Adrenal gland (tissue), 12 donors: ENCODE data around the gene UGT3A1. TPM values are rescaled to one million over a fixed set of nuclear protein-coding genes. Genes with fewer than 3 reads are reported as not detected.

Experiments used
- DNase-seq, 7 donors: peaks; one replicate each; pipeline ENCODE4 v3.0.0-alpha.2; 2019 to 2020
- H3K27ac ChIP-seq, 5 donors: fragments of 200-600 bp; sonication (generic) in 4 of 5; 1 replicate in 3 of 5; 2 replicates in 2 of 5; pipeline versions ENCODE4 v1.5.1 to v1.8.0; 2016 to 2020; ENCODE audit warnings: mild to moderate bottlenecking in 1 of 5
- H3K27me3 ChIP-seq: fragments of 200-600 bp; 2 replicates; pipeline ENCODE4 v1.8.0; 2021
- H3K36me3 ChIP-seq, 2 donors: fragments of 200-600 bp; replicated peaks in 1 of 2; 1 replicate in 1 of 2; 2 replicates in 1 of 2; pipeline versions ENCODE4 v1.5.1 to v1.8.0; 2018 to 2022
- H3K4me1 ChIP-seq, 2 donors: fragments of 200-600 bp; replicated peaks in 1 of 2; 1 replicate in 1 of 2; 2 replicates in 1 of 2; pipeline versions ENCODE4 v1.5.1 to v1.8.0; 2018 to 2021
- H3K4me3 ChIP-seq, 4 donors: fragments of 200-600 bp; sonication (generic) in 3 of 4; one replicate each; pipeline ENCODE4 v1.5.1; 2016 to 2018
- H3K9me3 ChIP-seq, 3 donors: fragments of 200-600 bp; sonication (generic) in 1 of 3; replicated peaks in 1 of 3; 1 replicate in 2 of 3; 2 replicates in 1 of 3; pipeline versions ENCODE4 v1.5.1 to v1.8.0; 2016 to 2021
- CTCF ChIP-seq, 6 experiments: fragments of 450-650 bp in 4 of 6; fragments of 200-600 bp in 2 of 6; sonication (generic) in 1 of 6; IDR thresholded peaks; 1 replicate in 5 of 6; 2 replicates in 1 of 6; pipeline versions ENCODE4 v1.5.1 to v1.8.0; 2016 to 2021; ENCODE audit warnings: antibody characterized with exemption in 6 of 6, mild to moderate bottlenecking in 2 of 6, moderate library complexity in 1 of 6
- POLR2A ChIP-seq, 2 donors: fragments of 450-650 bp; IDR thresholded peaks; one replicate each; pipeline ENCODE4 v1.6.1; 2017; ENCODE audit warnings: antibody characterized with exemption in 2 of 2, mild to moderate bottlenecking in 2 of 2, moderate library complexity in 1 of 2
- WGBS, 4 donors: extraction: QIAGEN DNeasy Blood & Tissue Kit in 2 of 4; methylation state at CpG; one replicate each; pipeline versions ENCODE4 v1.1.5 to v1.1.7; 2013 to 2017; 5-methylcytosine and 5-hydroxymethylcytosine counted together
- intact Hi-C, 2 donors: fragments of 100-400 bp; cut with DNase I; formaldehyde crosslinking; loops; one replicate each; pipeline versions ENCODE4 v1.14.1 to v1.15.0; 2022 to 2023
- polyA plus RNA-seq, 3 donors: library from polyadenylated mRNA; stranded (reverse); fragments of 200-250 nt in 2 of 3; fragments of 350-450 nt in 1 of 3; fragmentation: Illumina TruSeq in 1 of 3; extraction: RNeasy Lipid Tissue Mini Kit (QIAGEN cat#74804) in 1 of 3; gene quantifications; one replicate each; pipeline ENCODE4 v1.2.3, GENCODE V29; 2013 to 2014
- total RNA-seq, 9 donors: library from RNA; depleted of rRNA in 4 of 9; stranded (reverse); fragments of >200 nt in 4 of 9; fragments of 120-200 nt in 1 of 9; fragmentation: NEBNext Ultra II Directional in 1 of 9; extraction: Animal tissue kit (Norgen Biotek cat#: 25700) in 1 of 9; gene quantifications; one replicate each; pipeline versions ENCODE4 v1.1.0 to v1.2.4, GENCODE V29; 2013 to 2023
- donor health status: healthy with polysubstance abuse.
- donor health status: Bipolar disorder and iron deficiency.
- donor health status: DM: yes; HTN: yes; CAD: no.
- donor health status: DM: no; HTN: no; CAD: no.
- donor health status: DM: no; HTN: no; CAD: no.
- donor health status: DM: yes; HTN: yes; CAD: no.

The UGT3A1 gene
- total and polyA plus RNA-seq, 12 donors: 0.22 TPM; not detected in 11

GRCh38 chr5:36017004-36017403, 25.8 kb upstream of the UGT3A1 start:
- H3K4me1 ChIP-seq: no peaks in the 10 kb centered on the region
- peak in 1 of 7 donors; percentile 40 for DNase-seq
- TF ChIP-seq POLR2A (IDR thresholded peaks at IDR 0.05) (no peak), CTCF (IDR thresholded peaks at IDR 0.05) (no peak)
- H3K27me3 ChIP-seq: no peaks in the 10 kb centered on the region
- intact Hi-C loops: no loop called here
- H3K27ac ChIP-seq: no peak overlapping the region
- WGBS, 4 donors: 38 to 44% (median 41%) methylated on average over 1 of the region's 1 CpG
- no peak overlapping the region for H3K4me3 ChIP-seq
- H3K9me3 ChIP-seq: no peaks in the 10 kb centered on the region
- H3K36me3 ChIP-seq: no peaks in the 10 kb centered on the region

GRCh38 chr5:36013182-36013581, 22.0 kb upstream of the UGT3A1 start:
- H3K27me3 ChIP-seq: no peaks in the 10 kb centered on the region
- no peak for TF ChIP-seq CTCF (IDR thresholded peaks at IDR 0.05)
- TF ChIP-seq POLR2A (IDR thresholded peaks at IDR 0.05): no peak
- 74 to 91% (median 79%) methylated on average over 2 of the region's 2 CpGs for WGBS, 4 donors
- no peaks in the 10 kb centered on the region for H3K36me3 ChIP-seq
- H3K9me3 ChIP-seq: no peaks in the 10 kb centered on the region
- DNase-seq: no peak
- no peak overlapping the region for H3K27ac ChIP-seq
- intact Hi-C loops: no loop called here
- no peaks in the 10 kb centered on the region for H3K4me1 ChIP-seq
- H3K4me3 ChIP-seq: no peak overlapping the region

- no peak overlapping the region for H3K4me3 ChIP-seq
- intact Hi-C loops: no loop called here
- H3K27ac ChIP-seq: no peak overlapping the region
- H3K4me1 ChIP-seq: no peaks in the 10 kb centered on the region
- no peak for DNase-seq
- H3K27me3 ChIP-seq: no peaks in the 10 kb centered on the region
- no peaks in the 10 kb centered on the region for H3K9me3 ChIP-seq
- H3K36me3 ChIP-seq: no peaks in the 10 kb centered on the region
- TF ChIP-seq CTCF (IDR thresholded peaks at IDR 0.05) (no peak), POLR2A (IDR thresholded peaks at IDR 0.05) (no peak)
- 46 to 64% (median 59%) methylated on average over 1 of the region's 1 CpG for WGBS, 4 donors
These were observed 18.5 kb upstream of the UGT3A1 start for GRCh38 chr5:36009698-36010097.

DNA sequence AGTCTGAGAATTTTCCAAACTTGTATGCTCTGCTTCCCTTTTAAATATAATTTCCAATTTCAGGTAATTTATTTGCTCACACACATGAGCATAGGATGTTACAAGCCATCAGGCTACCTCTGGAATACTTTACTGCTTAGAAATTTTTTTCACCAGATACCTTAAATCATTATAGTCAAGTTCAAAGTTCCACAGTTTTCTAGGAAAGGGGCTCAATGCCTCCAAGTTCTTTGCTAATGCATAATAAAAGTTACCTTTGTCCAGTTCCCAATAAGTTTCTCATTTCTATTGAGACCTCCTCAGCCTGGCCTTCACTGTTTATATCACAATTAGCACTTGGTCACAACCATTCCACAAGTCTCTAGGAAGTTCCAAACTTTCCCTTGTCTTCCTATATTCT, 16.2 kb upstream of the UGT3A1 start:
- H3K27me3 ChIP-seq: no peaks in the 10 kb centered on the region
- H3K9me3 ChIP-seq: no peaks in the 10 kb centered on the region
- TF ChIP-seq POLR2A (IDR thresholded peaks at IDR 0.05) (no peak), CTCF (IDR thresholded peaks at IDR 0.05) (no peak)
- H3K36me3 ChIP-seq: no peaks in the 10 kb centered on the region
- no peaks in the 10 kb centered on the region for H3K4me1 ChIP-seq
- DNase-seq: no peak
- no peak overlapping the region for H3K4me3 ChIP-seq
- intact Hi-C loops: no loop called here
- no peak overlapping the region for H3K27ac ChIP-seq
